ENCODE measurements around the gene CNDP2. TPM values are rescaled to one million over a fixed set of nuclear protein-coding genes. Genes with fewer than 3 reads are reported as not detected.
A peak's percentile ranks its signal among the peaks of the same experiment; 100 is the strongest.
"Not testable (repeated sequence)": the region's sequence is repeated elsewhere in the genome, so short reads cannot be mapped to it uniquely, and the experiment has no call there.

CNDP2 gene
- total RNA-seq, 1 experiment from 2014 or later, result 40.5 TPM

GRCh38 chr18:74498712-74499627 is 2.8 kb downstream of the CNDP2 start:
- Histone ChIP-seq H3K9me3 (replicated peaks) (no peaks in the 10 kb centered on the region), H3K4me3 (no peak overlapping the region), H3K27me3 (replicated peaks) (no peaks in the 10 kb centered on the region), H3K36me3 (peaks cover 41% of the 10 kb centered on the region), H3K4me1 (replicated peaks) (peaks cover 28% of the 10 kb centered on the region), H3K27ac (peak overlapping the region; percentile 77)
- peak in 1 of 2 experiments; percentile 39 for DNase-seq (ENCODE audit: low read depth in 1 of 2, low spot score in 2 of 2)

DNA sequence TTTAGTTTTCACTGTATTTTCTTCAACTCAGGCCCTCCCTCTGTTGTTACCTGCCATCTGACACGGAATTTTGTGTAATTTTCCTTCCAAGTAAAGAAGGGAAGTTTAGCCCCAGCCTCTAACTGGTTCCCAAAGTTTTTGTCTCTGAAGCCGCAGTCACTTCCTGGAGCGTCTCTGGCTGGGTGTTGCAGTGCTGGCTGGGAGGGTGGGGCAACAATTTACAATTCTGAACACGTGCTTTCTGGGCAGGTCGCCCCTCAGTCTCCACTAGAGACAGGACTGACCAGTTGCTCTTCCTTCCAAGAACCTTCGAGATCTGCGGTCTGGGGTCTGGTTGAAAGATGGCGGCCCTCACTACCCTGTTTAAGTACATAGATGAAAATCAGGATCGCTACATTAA is 3.5 kb downstream of the CNDP2 start:
- no peaks in the 10 kb centered on the region for H3K27me3 ChIP-seq (replicated peaks)
- no peaks in the 10 kb centered on the region for H3K9me3 ChIP-seq (replicated peaks)
- H3K4me3 ChIP-seq, result no peak overlapping the region
- DNase-seq (ENCODE audit: low read depth in 1 of 2, low spot score in 2 of 2), result peak in 1 of 2 experiments; percentile 42
- peak overlapping the region; percentile 77 for H3K27ac ChIP-seq
- peaks cover 45% of the 10 kb centered on the region for H3K36me3 ChIP-seq
- H3K4me1 ChIP-seq (replicated peaks), result peaks cover 28% of the 10 kb centered on the region

DNA sequence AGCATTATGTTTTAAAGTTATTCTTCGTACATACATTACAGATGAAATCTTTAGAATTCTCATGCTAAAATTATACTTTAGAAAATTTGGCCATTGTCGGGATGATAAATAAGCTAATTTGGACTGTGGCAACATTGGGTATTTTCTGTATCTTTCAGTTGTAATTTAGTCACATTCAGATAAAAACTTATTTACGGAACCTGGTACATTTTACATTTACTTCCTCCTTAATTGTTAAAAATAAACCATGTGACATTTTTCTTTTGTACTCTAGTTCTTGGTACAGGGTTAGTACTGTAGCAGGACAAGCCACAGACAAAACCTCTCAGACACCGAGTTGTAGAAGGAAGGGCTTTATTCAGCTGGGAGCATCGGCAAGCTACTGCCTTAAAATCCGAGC is 4.2 kb downstream of the CNDP2 start:
- H3K4me1 ChIP-seq (replicated peaks), result peaks cover 28% of the 10 kb centered on the region

DNA sequence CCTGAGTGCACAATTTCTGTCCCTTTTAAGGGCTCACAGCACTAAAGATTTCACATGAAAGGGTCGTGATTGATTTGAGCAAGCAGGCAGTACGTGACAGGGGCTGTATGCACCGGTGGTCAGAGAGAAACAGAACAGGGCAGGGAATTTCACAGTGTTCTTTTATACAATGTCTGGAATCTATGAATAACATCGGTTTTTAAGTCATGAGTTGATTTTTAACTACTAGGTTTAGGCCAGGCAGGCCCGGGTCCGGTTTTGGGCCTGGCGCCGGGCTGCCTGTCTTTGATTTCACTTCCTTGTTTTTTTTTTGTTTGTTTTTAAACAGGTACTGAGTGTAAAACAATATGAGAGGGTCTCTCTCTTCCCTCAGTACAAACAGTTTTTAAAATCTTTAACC is 4.6 kb downstream of the CNDP2 start:
- peaks cover 28% of the 10 kb centered on the region for H3K4me1 ChIP-seq (replicated peaks)
- not testable (repeated sequence) for H3K4me3 ChIP-seq; DNase-seq (ENCODE audit: low read depth in 1 of 2, low spot score in 2 of 2); H3K27me3 ChIP-seq (replicated peaks); H3K27ac ChIP-seq; H3K9me3 ChIP-seq (replicated peaks)
- H3K36me3 ChIP-seq, result peaks cover 50% of the 10 kb centered on the region

More for the DNA sequence above, 4.2 kb downstream of the CNDP2 start:
- no peak for DNase-seq (ENCODE audit: low read depth in 1 of 2, low spot score in 2 of 2)
- H3K9me3 ChIP-seq (replicated peaks), result no peaks in the 10 kb centered on the region
- H3K4me3 ChIP-seq, result no peak overlapping the region
- no peak overlapping the region for H3K27ac ChIP-seq
- H3K27me3 ChIP-seq (replicated peaks), result no peaks in the 10 kb centered on the region
- peaks cover 48% of the 10 kb centered on the region for H3K36me3 ChIP-seq

DNA sequence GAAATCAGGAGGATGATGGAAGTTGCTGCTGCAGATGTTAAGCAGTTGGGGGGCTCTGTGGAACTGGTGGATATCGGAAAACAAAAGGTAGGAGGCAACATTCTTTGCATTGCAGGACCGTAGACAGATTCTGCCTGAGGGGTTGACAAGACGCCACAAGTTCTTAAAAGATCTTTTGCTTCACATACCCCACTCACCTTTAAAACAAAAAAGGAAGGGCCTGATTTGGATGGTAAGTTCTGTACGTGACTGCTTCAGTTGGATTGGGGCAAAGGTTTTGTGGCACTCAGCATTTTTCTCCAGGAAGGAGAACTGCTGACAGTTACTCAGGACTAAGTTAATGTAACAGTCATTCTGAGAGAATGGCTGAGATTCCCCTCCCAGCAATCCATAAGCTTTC is 5.2 kb downstream of the CNDP2 start:
- Histone ChIP-seq H3K36me3 (peaks cover 52% of the 10 kb centered on the region), H3K4me1 (replicated peaks) (peaks cover 28% of the 10 kb centered on the region), H3K4me3 (no peak overlapping the region), H3K27ac (no peak overlapping the region), H3K27me3 (replicated peaks) (no peaks in the 10 kb centered on the region), H3K9me3 (replicated peaks) (no peaks in the 10 kb centered on the region)
- no peak for DNase-seq (ENCODE audit: low read depth in 1 of 2, low spot score in 2 of 2)

- Histone ChIP-seq H3K4me1 (replicated peaks) (peaks cover 19% of the 10 kb centered on the region), H3K27me3 (replicated peaks) (no peaks in the 10 kb centered on the region), H3K36me3 (peaks cover 65% of the 10 kb centered on the region), H3K4me3 (no peak overlapping the region), H3K9me3 (replicated peaks) (no peaks in the 10 kb centered on the region), H3K27ac (no peak overlapping the region)
- DNase-seq (ENCODE audit: low read depth in 1 of 2, low spot score in 2 of 2), result no peak
Observed at GRCh38 chr18:74503137-74503536, 7.0 kb downstream of the CNDP2 start.

GRCh38 chr18:74505776-74506175 is 9.6 kb downstream of the CNDP2 start:
- no peak overlapping the region for H3K27ac ChIP-seq
- H3K4me3 ChIP-seq, result no peak overlapping the region
- peaks cover 81% of the 10 kb centered on the region for H3K36me3 ChIP-seq
- H3K4me1 ChIP-seq (replicated peaks), result no peaks in the 10 kb centered on the region
- no peaks in the 10 kb centered on the region for H3K9me3 ChIP-seq (replicated peaks)
- no peak for DNase-seq (ENCODE audit: low read depth in 1 of 2, low spot score in 2 of 2)
- no peaks in the 10 kb centered on the region for H3K27me3 ChIP-seq (replicated peaks)

DNA sequence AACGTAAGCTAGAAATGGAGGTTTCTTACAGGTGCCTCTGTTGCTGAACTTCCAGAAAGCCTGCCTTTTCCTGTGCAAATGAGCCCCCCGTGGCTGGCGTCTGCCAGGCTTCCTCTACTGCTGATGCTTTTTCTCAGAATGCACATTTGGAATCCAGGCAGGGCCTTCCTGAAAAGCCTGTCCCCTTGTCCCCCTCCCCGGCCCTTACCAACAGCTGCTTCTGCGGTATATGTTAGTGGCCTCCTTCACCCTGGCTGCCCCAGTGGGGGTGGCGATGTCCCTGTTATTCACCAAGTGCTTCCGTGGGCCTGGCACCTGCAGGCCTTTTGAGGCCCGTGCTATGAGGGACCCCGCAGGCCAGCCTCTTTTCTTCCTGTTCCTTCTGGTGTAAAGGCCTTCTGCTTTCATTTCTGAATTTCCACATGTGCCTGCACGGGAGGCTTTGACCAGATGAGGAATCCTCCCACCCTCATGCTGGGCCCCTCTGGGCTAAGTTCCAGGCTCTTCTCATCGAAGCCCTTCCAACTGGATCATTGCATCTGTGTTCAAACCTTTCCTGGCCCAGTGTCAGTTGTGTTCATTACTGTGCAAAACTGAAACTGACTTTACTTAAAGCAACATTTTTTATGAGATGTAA is 10.4 kb downstream of the CNDP2 start:
- H3K9me3 ChIP-seq (replicated peaks), result no peaks in the 10 kb centered on the region
- DNase-seq (ENCODE audit: low read depth in 1 of 2, low spot score in 2 of 2), result no peak
- no peaks in the 10 kb centered on the region for H3K4me1 ChIP-seq (replicated peaks)
- H3K36me3 ChIP-seq, result peaks cover 81% of the 10 kb centered on the region
- H3K27me3 ChIP-seq (replicated peaks), result no peaks in the 10 kb centered on the region
- H3K27ac ChIP-seq, result no peak overlapping the region
- H3K4me3 ChIP-seq, result no peak overlapping the region

GRCh38 chr18:74507097-74507881 is 11.1 kb downstream of the CNDP2 start:
- H3K27me3 ChIP-seq (replicated peaks), result no peaks in the 10 kb centered on the region
- DNase-seq (ENCODE audit: low read depth in 1 of 2, low spot score in 2 of 2), result no peak
- no peaks in the 10 kb centered on the region for H3K9me3 ChIP-seq (replicated peaks)
- no peaks in the 10 kb centered on the region for H3K4me1 ChIP-seq (replicated peaks)
- H3K27ac ChIP-seq, result no peak overlapping the region
- no peak overlapping the region for H3K4me3 ChIP-seq
- H3K36me3 ChIP-seq, result peaks cover 79% of the 10 kb centered on the region

- DNase-seq (ENCODE audit: low read depth in 1 of 2, low spot score in 2 of 2), result no peak
- H3K4me3 ChIP-seq, result no peak overlapping the region
- no peaks in the 10 kb centered on the region for H3K27me3 ChIP-seq (replicated peaks)
- H3K27ac ChIP-seq, result no peak overlapping the region
- H3K9me3 ChIP-seq (replicated peaks), result no peaks in the 10 kb centered on the region
- no peaks in the 10 kb centered on the region for H3K4me1 ChIP-seq (replicated peaks)
- H3K36me3 ChIP-seq, result peaks cover 79% of the 10 kb centered on the region
Observed at GRCh38 chr18:74507927-74508326, 11.8 kb downstream of the CNDP2 start.

DNA sequence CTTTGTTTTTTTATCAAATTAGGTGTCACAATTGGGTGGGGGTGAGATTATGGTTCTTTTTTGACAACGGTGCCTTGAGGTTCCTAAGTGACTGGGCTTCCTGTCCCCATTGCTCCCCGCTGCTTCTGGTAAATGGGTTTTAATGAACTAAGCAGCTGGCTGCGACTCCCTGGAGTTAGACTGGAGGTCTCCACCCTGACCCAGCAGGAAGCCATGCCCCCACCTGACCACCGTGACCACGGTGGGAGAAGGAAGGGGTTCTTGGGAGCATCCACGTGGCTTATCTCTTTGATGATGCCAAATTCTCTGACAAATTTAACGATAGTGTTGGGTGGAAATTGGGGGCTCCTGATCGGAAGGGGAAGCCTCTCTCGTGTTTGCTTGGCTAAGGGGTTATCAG is 12.2 kb downstream of the CNDP2 start:
- H3K27ac ChIP-seq, result no peak overlapping the region
- H3K4me3 ChIP-seq, result no peak overlapping the region
- no peaks in the 10 kb centered on the region for H3K27me3 ChIP-seq (replicated peaks)
- DNase-seq (ENCODE audit: low read depth in 1 of 2, low spot score in 2 of 2), result no peak
- peaks cover 79% of the 10 kb centered on the region for H3K36me3 ChIP-seq
- no peaks in the 10 kb centered on the region for H3K4me1 ChIP-seq (replicated peaks)
- no peaks in the 10 kb centered on the region for H3K9me3 ChIP-seq (replicated peaks)

DNA sequence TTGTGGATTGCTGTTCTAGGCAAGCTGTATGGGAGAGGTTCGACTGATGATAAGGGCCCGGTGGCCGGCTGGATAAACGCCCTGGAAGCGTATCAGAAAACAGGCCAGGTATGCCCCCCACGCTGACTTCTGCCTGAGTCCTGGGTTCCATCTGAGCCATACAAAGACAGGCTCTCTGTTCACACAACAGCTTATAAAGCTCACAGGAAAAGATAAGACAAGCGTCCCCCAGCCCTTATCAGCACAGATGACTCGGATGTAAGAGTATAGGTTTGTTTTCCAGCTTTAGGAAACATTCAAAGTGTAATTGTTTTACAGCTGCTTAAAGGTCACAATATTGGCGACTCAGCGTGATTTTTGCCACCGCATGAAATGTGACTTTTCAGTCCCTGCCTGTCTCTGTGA is 12.7 kb downstream of the CNDP2 start:
- Histone ChIP-seq H3K27ac (no peak overlapping the region), H3K27me3 (replicated peaks) (no peaks in the 10 kb centered on the region), H3K36me3 (peaks cover 83% of the 10 kb centered on the region), H3K4me1 (replicated peaks) (no peaks in the 10 kb centered on the region), H3K9me3 (replicated peaks) (no peaks in the 10 kb centered on the region), H3K4me3 (no peak overlapping the region)
- no peak for DNase-seq (ENCODE audit: low read depth in 1 of 2, low spot score in 2 of 2)

DNA sequence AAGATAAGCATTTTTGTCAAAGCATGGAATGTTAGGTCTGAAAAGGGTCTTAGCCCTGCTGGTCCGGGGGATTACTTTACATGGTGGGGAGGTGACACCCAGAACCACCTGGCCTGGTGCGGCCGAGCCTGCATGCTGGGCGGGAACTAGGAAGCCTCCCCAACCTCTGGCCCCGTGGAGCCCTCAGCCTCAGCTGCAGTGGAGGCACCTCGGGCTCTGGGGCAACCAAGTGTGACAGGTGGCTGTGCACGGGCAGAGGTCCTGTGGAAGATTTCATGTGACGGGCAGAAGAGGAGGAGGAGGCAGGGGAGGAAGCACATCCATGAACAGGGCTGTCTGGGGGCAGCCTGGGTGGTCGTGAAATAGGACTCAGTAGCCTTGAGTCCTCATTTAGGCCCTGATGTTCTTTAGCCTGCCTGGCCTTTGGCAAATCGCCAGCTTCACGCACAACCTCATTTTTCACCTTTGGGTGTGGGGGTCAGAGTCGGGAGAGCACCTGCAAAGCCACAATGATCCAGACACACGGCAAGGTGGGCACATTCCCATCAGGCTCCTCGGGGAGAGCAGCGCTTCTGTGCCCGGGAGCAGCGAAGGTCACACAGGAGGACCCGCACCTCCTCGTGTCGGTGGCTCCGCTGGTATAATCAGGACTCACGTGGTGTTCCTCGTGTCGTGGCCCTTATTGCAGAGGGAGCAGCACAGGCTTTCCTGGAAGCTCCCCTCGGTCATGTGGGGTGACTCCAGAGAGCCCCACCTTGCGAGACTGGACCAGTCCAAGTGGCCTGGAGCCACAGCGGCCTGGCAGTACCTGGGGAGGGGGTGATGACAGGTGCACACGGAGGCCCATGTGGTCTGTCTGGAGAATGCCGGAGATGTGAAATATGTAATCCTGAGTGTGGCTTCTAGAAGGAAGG is 13.9 kb downstream of the CNDP2 start:
- no peak overlapping the region for H3K27ac ChIP-seq
- H3K36me3 ChIP-seq, result peaks cover 81% of the 10 kb centered on the region
- H3K4me3 ChIP-seq, result no peak overlapping the region
- no peak for DNase-seq (ENCODE audit: low read depth in 1 of 2, low spot score in 2 of 2)
- H3K9me3 ChIP-seq (replicated peaks), result no peaks in the 10 kb centered on the region
- H3K4me1 ChIP-seq (replicated peaks), result no peaks in the 10 kb centered on the region
- H3K27me3 ChIP-seq (replicated peaks), result no peaks in the 10 kb centered on the region
